ENCODE measurements around the gene CASQ1.

GRCh38 chr1:160164121-160164520 is 26.3 kb upstream of the CASQ1 start:
- TF ChIP-seq CTCF (IDR thresholded peaks at IDR 0.05) (no peak), POLR2A (IDR thresholded peaks at IDR 0.05) (no peak)

Measured in body of pancreas (tissue), 4 donors.